ENCODE results near the gene FHAD1. TPM values are rescaled to one million over a fixed set of nuclear protein-coding genes. Genes with fewer than 3 reads are reported as not detected.

FHAD1 gene
- total and polyA plus RNA-seq, 2 donors (not counting 3 experiments of a cell fraction or from before 2014, with no cell fraction given) = 0.04 to 0.69 TPM

DNA sequence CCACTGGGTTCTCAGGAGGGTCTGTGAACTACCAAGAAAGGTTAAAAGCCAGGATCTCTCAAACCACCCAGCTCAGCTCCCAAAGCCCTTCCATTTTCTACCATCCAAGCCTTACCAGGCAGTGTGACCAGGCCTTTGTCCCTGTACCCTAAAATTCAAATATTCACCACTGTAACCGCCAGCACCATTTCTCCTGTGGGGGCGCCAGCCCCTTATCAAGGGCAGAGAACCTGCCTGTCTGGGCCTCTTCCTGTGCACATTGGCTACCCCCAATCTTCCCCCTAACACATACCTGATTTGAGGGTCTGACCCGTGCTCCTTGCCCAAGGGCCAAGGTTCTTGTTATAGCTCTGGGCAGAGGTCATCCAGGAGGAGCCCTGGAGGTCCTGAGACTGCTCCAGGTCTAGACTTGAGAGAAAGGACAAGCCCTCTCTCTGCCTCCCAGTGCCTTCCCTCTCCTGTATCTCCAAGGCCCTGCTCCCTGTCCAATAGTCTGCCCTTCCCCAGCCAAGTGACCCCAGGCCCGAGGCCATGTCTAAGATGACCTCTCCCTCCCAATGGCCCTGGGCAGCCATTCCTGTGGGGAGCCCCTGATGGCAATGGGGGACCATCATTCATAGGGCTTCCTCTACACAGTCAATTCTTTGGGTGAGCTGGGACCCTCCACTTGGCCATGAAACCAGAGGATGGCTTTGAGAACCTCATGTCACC, 78.5 kb downstream of the FHAD1 start:
- H3K27ac ChIP-seq (ENCODE audit: insufficient read depth, low read depth, low read length) = no peak overlapping the region
- intact Hi-C loops (cut with micrococcal nuclease) (loop anchor here (10.0 kb wide), 1 partner anchor 419 kb away; the partner anchor contains the start of gene TMEM82), dilution Hi-C loops (cut with MboI; ENCODE audit: extremely low pct_ligation_motif_present, low sequenced_read_pairs) (loop anchor here (10.0 kb wide), 1 partner anchor 89 kb away; no protein-coding TSS in a partner anchor)
- POLR2A ChIA-PET = no interaction called here
- H3K4me1 ChIP-seq (ENCODE audit: control insufficient read depth, extremely low read depth, insufficient read depth, low read length) = peaks cover 17% of the 10 kb centered on the region
- CTCF ChIA-PET = interaction anchor here (4.5 kb wide), 1 partner anchor 104 kb away, joined by 332 read pairs; no protein-coding TSS in a partner anchor
- H3K27me3 ChIP-seq (ENCODE audit: control insufficient read depth in 2 of 2, insufficient read depth in 2 of 2, low read length in 2 of 2) = no peaks in the 10 kb centered on the region
- H3K9me1 ChIP-seq (replicated peaks; ENCODE audit: control insufficient read depth, extremely low read depth, insufficient read depth, low read length) = no peaks in the 10 kb centered on the region
- H3K79me2 ChIP-seq (ENCODE audit: control insufficient read depth, insufficient read depth, low read length) = no peaks in the 10 kb centered on the region
- H3K4me2 ChIP-seq (ENCODE audit: insufficient read depth, low read length) = no peak overlapping the region
- no peak overlapping the region for H3K4me3 ChIP-seq (replicated peaks in 1 of 3; ENCODE audit: insufficient read depth in 1 of 3, low read depth in 1 of 3, low read length in 3 of 3)
- no peak for DNase-seq (ENCODE audit: low read depth, low spot score)
- TF ChIP-seq POLR2A (IDR thresholded peaks at IDR 0.05; ENCODE audit: low read depth, low read length) = no peak
- H4K20me1 ChIP-seq (replicated peaks; ENCODE audit: control insufficient read depth, extremely low read depth, insufficient read depth, low read length) = no peaks in the 10 kb centered on the region
- H2AFZ ChIP-seq (ENCODE audit: low read depth, low read length) = no peak overlapping the region
- no peaks in the 10 kb centered on the region for H3K36me3 ChIP-seq (ENCODE audit: control insufficient read depth in 2 of 2, extremely low read depth in 1 of 2, insufficient read depth in 2 of 2, low read length in 2 of 2)
- no peak overlapping the region for H3K9ac ChIP-seq (replicated peaks; ENCODE audit: extremely low read depth, insufficient read depth, low read length)
- BruUV-seq (replicated peaks) = no TSS peak
- no peak for FAIRE-seq
- no peaks in the 10 kb centered on the region for H3K9me3 ChIP-seq (replicated peaks; ENCODE audit: control insufficient read depth, insufficient read depth, low read length)

- no peak overlapping the region for H3K27ac ChIP-seq (ENCODE audit: insufficient read depth, low read depth, low read length)
- TF ChIP-seq MYC (IDR thresholded peaks at IDR 0.05; ENCODE audit: low read depth, low read length) = no peak
- TF ChIP-seq, protein P1, sequence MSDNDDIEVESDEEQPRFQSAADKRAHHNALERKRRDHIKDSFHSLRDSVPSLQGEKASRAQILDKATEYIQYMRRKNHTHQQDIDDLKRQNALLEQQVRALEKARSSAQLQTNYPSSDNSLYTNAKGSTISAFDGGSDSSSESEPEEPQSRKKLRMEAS (IDR thresholded peaks at IDR 0.05; ENCODE audit: insufficient read depth, insufficient read length) = no peak
- TF ChIP-seq JUN (IDR thresholded peaks at IDR 0.05; ENCODE audit: borderline replicate concordance, insufficient read depth, insufficient read length, low read depth) = no peak
- no peak for TF ChIP-seq POLR2A (IDR thresholded peaks at IDR 0.05; ENCODE audit: low read depth, low read length)
- TF ChIP-seq CTCF (IDR thresholded peaks at IDR 0.05; ENCODE audit: extremely low read depth in 1 of 2, insufficient read depth in 1 of 2, low read depth in 1 of 2, low read length in 2 of 2) = no peak
- no peak for TF ChIP-seq EZH2 (IDR thresholded peaks at IDR 0.05; ENCODE audit: borderline replicate concordance, low read depth, low read length, severe bottlenecking)
- no peak for TF ChIP-seq GATA2 (IDR thresholded peaks at IDR 0.05; ENCODE audit: insufficient read depth, insufficient read length, low read depth, low read length)
- no peak for TF ChIP-seq POLR2AphosphoS5 (IDR thresholded peaks at IDR 0.05; ENCODE audit: insufficient read depth, low read depth, low read length)
- TF ChIP-seq FOS (IDR thresholded peaks at IDR 0.05; ENCODE audit: borderline replicate concordance, insufficient read depth, low read length) = no peak
- H3K36me3 ChIP-seq (ENCODE audit: control insufficient read depth in 2 of 2, extremely low read depth in 1 of 2, insufficient read depth in 2 of 2, low read length in 2 of 2) = no peaks in the 10 kb centered on the region
- no peak overlapping the region for H3K4me3 ChIP-seq (replicated peaks in 1 of 3; ENCODE audit: insufficient read depth in 1 of 3, low read depth in 1 of 3, low read length in 3 of 3)
- FAIRE-seq (no peak), DNase-seq (ENCODE audit: low read depth, low spot score) (no peak)
- no peaks in the 10 kb centered on the region for H4K20me1 ChIP-seq (replicated peaks; ENCODE audit: control insufficient read depth, extremely low read depth, insufficient read depth, low read length)
- ChIA-PET CTCF (no interaction called here), POLR2A (no interaction called here)
- H2AFZ ChIP-seq (ENCODE audit: low read depth, low read length) = no peak overlapping the region
- H3K9ac ChIP-seq (replicated peaks; ENCODE audit: extremely low read depth, insufficient read depth, low read length) = no peak overlapping the region
- peaks cover 17% of the 10 kb centered on the region for H3K4me1 ChIP-seq (ENCODE audit: control insufficient read depth, extremely low read depth, insufficient read depth, low read length)
- dilution Hi-C loops (cut with MboI; ENCODE audit: extremely low pct_ligation_motif_present, low sequenced_read_pairs) = loop anchor here (10.0 kb wide), 1 partner anchor 88 kb away; no protein-coding TSS in a partner anchor
- BruUV-seq (replicated peaks) = no TSS peak
- no peak overlapping the region for H3K4me2 ChIP-seq (ENCODE audit: insufficient read depth, low read length)
- intact Hi-C loops (cut with micrococcal nuclease) = loop anchor here (10.0 kb wide), 1 partner anchor 418 kb away; the partner anchor contains the start of gene TMEM82
- H3K27me3 ChIP-seq (ENCODE audit: control insufficient read depth in 2 of 2, insufficient read depth in 2 of 2, low read length in 2 of 2) = no peaks in the 10 kb centered on the region
- H3K9me3 ChIP-seq (replicated peaks; ENCODE audit: control insufficient read depth, insufficient read depth, low read length) = no peaks in the 10 kb centered on the region
- no peaks in the 10 kb centered on the region for H3K9me1 ChIP-seq (replicated peaks; ENCODE audit: control insufficient read depth, extremely low read depth, insufficient read depth, low read length)
- no peaks in the 10 kb centered on the region for H3K79me2 ChIP-seq (ENCODE audit: control insufficient read depth, insufficient read depth, low read length)
Observed at GRCh38 chr1:15326691-15327588, 79.9 kb downstream of the FHAD1 start.

Measured in endothelial cell of umbilical vein (primary cell).